Esophagus squamous epithelium (tissue), 4 donors: ENCODE results near the gene F5.

Experiments used
- CTCF ChIP-seq, 6 experiments: fragments of 450-650 bp in 4 of 6; fragments of 200-600 bp in 2 of 6; sonication (generic) in 2 of 6; IDR thresholded peaks; one replicate each; pipeline ENCODE4 v1.5.1; 2016 to 2019; ENCODE audit warnings: antibody characterized with exemption in 6 of 6, mild to moderate bottlenecking in 4 of 6, moderate library complexity in 4 of 6
- POLR2A ChIP-seq, 4 donors: fragments of 450-650 bp; IDR thresholded peaks; one replicate each; pipeline ENCODE4 v1.6.1; 2017; ENCODE audit warnings: antibody characterized with exemption in 4 of 4, mild to moderate bottlenecking in 4 of 4, moderate library complexity in 3 of 4

- TF ChIP-seq CTCF (IDR thresholded peaks at IDR 0.05) (no peak), POLR2A (IDR thresholded peaks at IDR 0.05) (no peak)
Measured at GRCh38 chr1:169568497-169568896, 17.8 kb downstream of the F5 start.
